Measurements from ENCODE around the gene ITIH3. TPM values are rescaled to one million over a fixed set of nuclear protein-coding genes. Genes with fewer than 3 reads are reported as not detected.
A peak's percentile ranks its signal among the peaks of the same experiment; 100 is the strongest.

The ITIH3 gene
- total and polyA plus RNA-seq, 2 of the 4 experiments (the other 2 are of a cell fraction): 0.72 to 0.94 TPM

DNA sequence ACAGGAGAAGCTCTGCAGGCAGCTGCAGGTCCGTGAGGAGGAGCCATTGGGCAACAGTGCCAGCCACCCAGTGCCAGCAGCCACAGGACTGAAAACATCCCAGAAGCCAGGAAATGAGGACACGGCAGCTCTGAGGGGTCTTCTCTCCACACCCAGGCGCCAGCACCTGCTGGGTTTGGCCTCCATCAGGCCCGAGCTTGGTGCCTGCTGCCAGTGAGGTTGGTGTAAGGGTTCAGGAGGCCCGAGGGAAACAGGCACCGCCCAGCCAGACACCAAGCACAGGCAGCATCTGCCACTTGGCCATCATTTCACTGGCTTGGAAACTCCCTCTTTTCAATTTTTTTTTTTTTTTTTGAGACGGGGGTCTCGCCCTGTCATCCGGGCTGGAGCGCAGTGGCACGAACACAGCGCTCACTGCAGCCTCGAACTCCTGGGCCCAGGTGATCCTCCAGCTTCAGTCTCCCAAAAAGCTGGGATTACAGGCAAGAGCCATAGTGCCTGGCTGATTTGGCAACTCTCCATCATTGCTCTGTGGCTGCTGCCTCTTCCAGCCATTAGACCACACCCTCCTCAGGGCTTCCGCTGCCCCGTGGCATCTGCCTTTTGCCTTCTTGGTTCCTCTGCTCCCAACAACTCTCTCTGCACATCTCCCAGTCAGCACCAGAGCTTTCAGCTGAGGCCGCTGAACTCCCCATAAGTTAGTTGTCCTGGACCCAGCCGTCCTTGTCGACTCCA, 1.5 kb upstream of the ITIH3 start:
- ATAC-seq (ENCODE audit: low read depth) (peak; percentile 33; the same call in 1 of the 2 replicates), DNase-seq (no peak)
- Histone ChIP-seq H2BK20ac (ENCODE audit: low read depth, low read length) (no peak overlapping the region), H3K23ac (ENCODE audit: low read depth, low read length) (no peak overlapping the region), H3K9me1 (ENCODE audit: insufficient read depth, low read length) (no peaks in the 10 kb centered on the region), H4K8ac (ENCODE audit: low read depth in 2 of 2, low read length in 2 of 2) (no peak overlapping the region), H3K27me3 (ENCODE audit: control insufficient read depth, insufficient read depth, low read length) (peaks cover 28% of the 10 kb centered on the region; the same call in 1 of the 2 replicates), H4K20me1 (ENCODE audit: insufficient read depth, low read length) (no peaks in the 10 kb centered on the region), H3K4me1 (ENCODE audit: control insufficient read depth, insufficient read depth, low read length) (no peaks in the 10 kb centered on the region), H3K9ac (ENCODE audit: low read depth, low read length) (no peak overlapping the region), H3K4me2 (ENCODE audit: low read depth, low read length) (no peak overlapping the region), H4K5ac (ENCODE audit: low read depth, low read length) (no peak overlapping the region), H3K27ac (ENCODE audit: insufficient read depth, low read length) (no peak overlapping the region), H3K9me3 (ENCODE audit: control insufficient read depth, insufficient read depth, low read length) (no peaks in the 10 kb centered on the region), H3K4ac (ENCODE audit: low read depth, low read length) (no peak overlapping the region), H3K56ac (ENCODE audit: extremely low read depth, insufficient read depth, low read length) (no peak overlapping the region), H3K4me3 (ENCODE audit: insufficient read depth, low read depth, low read length) (no peak overlapping the region), H3K14ac (replicated peaks; ENCODE audit: low read depth, low read length) (no peak overlapping the region), H2AK5ac (ENCODE audit: low read depth, low read length) (no peak overlapping the region), H2BK120ac (ENCODE audit: low read depth, low read length) (no peak overlapping the region), H4K91ac (ENCODE audit: insufficient read depth, low read depth, low read length) (no peak overlapping the region), H3K18ac (ENCODE audit: low read depth, low read length) (no peak overlapping the region), H2BK5ac (ENCODE audit: low read depth, low read length, poor library complexity, severe bottlenecking) (no peak overlapping the region), H3K79me1 (ENCODE audit: low read depth in 1 of 2, low read length in 2 of 2) (no peaks in the 10 kb centered on the region), H3K36me3 (ENCODE audit: control insufficient read depth, insufficient read depth, low read length) (no peaks in the 10 kb centered on the region), H2AK9ac (replicated peaks; ENCODE audit: low read depth, low read length, poor library complexity) (no peak overlapping the region), H2BK15ac (ENCODE audit: low read depth, low read length) (no peak overlapping the region), H2AFZ (replicated peaks; ENCODE audit: low read length, poor library complexity) (no peak overlapping the region)
- CTCF ChIA-PET: interaction anchor here (1.5 kb wide), 1 partner anchor 13 kb away, joined by 5 read pairs; no protein-coding TSS in a partner anchor
- dilution Hi-C loops (cut with HindIII; ENCODE audit: low sequenced_read_pairs, unreplicated experiment): no loop called here
- POLR2A ChIA-PET (ENCODE audit: unreplicated experiment): interaction anchor here (0.5 kb wide), 1 partner anchor 9 kb away, joined by 3 read pairs; no protein-coding TSS in a partner anchor
- intact Hi-C loops (cut with micrococcal nuclease): no loop called here
- TF ChIP-seq RAD21 (IDR thresholded peaks at IDR 0.05; ENCODE audit: low read length) (no peak), RCOR1 (IDR thresholded peaks at IDR 0.05; ENCODE audit: insufficient replicate concordance, low read length) (no peak), CHD1 (IDR thresholded peaks at IDR 0.05; ENCODE audit: low read depth, low read length) (no peak), NFE2L2 (IDR thresholded peaks at IDR 0.05; ENCODE audit: low read depth, low read length) (no peak), MXI1 (IDR thresholded peaks at IDR 0.05; ENCODE audit: borderline replicate concordance, low read depth, low read length) (no peak), FOS (IDR thresholded peaks at IDR 0.05; ENCODE audit: low read depth, low read length) (no peak), RFX5 (IDR thresholded peaks at IDR 0.05; ENCODE audit: low read depth, low read length) (no peak), MAZ (IDR thresholded peaks at IDR 0.05; ENCODE audit: borderline replicate concordance, low read depth, low read length) (no peak)
- TF ChIP-seq, protein P1, sequence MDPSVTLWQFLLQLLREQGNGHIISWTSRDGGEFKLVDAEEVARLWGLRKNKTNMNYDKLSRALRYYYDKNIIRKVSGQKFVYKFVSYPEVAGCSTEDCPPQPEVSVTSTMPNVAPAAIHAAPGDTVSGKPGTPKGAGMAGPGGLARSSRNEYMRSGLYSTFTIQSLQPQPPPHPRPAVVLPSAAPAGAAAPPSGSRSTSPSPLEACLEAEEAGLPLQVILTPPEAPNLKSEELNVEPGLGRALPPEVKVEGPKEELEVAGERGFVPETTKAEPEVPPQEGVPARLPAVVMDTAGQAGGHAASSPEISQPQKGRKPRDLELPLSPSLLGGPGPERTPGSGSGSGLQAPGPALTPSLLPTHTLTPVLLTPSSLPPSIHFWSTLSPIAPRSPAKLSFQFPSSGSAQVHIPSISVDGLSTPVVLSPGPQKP (IDR thresholded peaks at IDR 0.05; ENCODE audit: borderline replicate concordance, low read depth, low read length): no peak
- TF ChIP-seq, protein P2, sequence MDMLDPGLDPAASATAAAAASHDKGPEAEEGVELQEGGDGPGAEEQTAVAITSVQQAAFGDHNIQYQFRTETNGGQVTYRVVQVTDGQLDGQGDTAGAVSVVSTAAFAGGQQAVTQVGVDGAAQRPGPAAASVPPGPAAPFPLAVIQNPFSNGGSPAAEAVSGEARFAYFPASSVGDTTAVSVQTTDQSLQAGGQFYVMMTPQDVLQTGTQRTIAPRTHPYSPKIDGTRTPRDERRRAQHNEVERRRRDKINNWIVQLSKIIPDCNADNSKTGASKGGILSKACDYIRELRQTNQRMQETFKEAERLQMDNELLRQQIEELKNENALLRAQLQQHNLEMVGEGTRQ (IDR thresholded peaks at IDR 0.05; ENCODE audit: low read depth, low read length): no peak
- TF ChIP-seq, protein P3, sequence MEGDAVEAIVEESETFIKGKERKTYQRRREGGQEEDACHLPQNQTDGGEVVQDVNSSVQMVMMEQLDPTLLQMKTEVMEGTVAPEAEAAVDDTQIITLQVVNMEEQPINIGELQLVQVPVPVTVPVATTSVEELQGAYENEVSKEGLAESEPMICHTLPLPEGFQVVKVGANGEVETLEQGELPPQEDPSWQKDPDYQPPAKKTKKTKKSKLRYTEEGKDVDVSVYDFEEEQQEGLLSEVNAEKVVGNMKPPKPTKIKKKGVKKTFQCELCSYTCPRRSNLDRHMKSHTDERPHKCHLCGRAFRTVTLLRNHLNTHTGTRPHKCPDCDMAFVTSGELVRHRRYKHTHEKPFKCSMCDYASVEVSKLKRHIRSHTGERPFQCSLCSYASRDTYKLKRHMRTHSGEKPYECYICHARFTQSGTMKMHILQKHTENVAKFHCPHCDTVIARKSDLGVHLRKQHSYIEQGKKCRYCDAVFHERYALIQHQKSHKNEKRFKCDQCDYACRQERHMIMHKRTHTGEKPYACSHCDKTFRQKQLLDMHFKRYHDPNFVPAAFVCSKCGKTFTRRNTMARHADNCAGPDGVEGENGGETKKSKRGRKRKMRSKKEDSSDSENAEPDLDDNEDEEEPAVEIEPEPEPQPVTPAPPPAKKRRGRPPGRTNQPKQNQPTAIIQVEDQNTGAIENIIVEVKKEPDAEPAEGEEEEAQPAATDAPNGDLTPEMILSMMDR (conservative IDR thresholded peaks at IDR 0.05; ENCODE audit: low read depth, low read length): no peak
- WGBS, 2 experiments (ENCODE audit: extremely low coverage in 2 of 2, insufficient read length in 1 of 2): 60% methylated on average over 2 of the region's 18 CpGs; no CpG with 5 or more reads in 1 of the 2 experiments
- no TSS peak for BruUV-seq (replicated peaks)
- in situ Hi-C loops (cut with MboI; ENCODE audit: low sequenced_read_pairs): no loop called here

Measured in IMR-90 (cell line).